Endothelial cell of umbilical vein (primary cell): Measurements from ENCODE around the gene ZC3H12A. TPM values are rescaled to one million over a fixed set of nuclear protein-coding genes. Genes with fewer than 3 reads are reported as not detected.

Experiments used
- microRNA-seq: library from miRNA; unstranded; fragments of <30 nt; microRNA quantifications from one replicate; pipeline ENCODE4 v1.2.0, GENCODE V29; 2021; ENCODE audit warnings: borderline number of aligned reads, borderline replicate concordance
- polyA plus RNA-seq, 4 experiments: library from polyadenylated mRNA; depleted of rRNA in 3 of 4; stranded (reverse) in 3 of 4; unstranded in 1 of 4; fragments of >200 nt; gene quantifications; 2 replicates each; pipeline versions ENCODE4 v1.2.1 to v1.2.3, GENCODE V29; 2011 to 2012; ENCODE audit warnings: missing spikeins in 1 of 4
- small RNA-seq: library from RNA; depleted of rRNA; stranded (forward); fragments of <200 nt; gene quantifications from one replicate; pipeline ENCODE3, GENCODE V24; 2012; ENCODE audit warnings: low replicate concordance, low read depth; ENCODE audit not compliant: insufficient read depth, insufficient read length
- total RNA-seq: library from RNA; stranded (reverse); gene quantifications from 2 replicates; pipeline ENCODE4 v1.2.3, GENCODE V29; 2021

The ZC3H12A gene
- total and polyA plus RNA-seq, 2 donors (not counting 3 experiments of a cell fraction or from before 2014, with no cell fraction given): 6.3 to 9.4 TPM

Small RNAs within 50 kb of the gene (microRNA-seq; reads per million reads assigned to microRNA genes)
- gene MIR5581 (1.5 reads per million), gene MIR6732 (1.2 reads per million)

Small RNAs within 50 kb of the gene (small RNA-seq; reads per million reads assigned to genes)
- gene MIR5581: not detected

Other genes with a start within 250 kb of the ZC3H12A start
- 50.5 and 62.5 TPM in 2 replicates for gene MEAF6, start 40.2 kb downstream of the ZC3H12A start, total RNA-seq
- gene MEAF6, start 40.2 kb downstream of the ZC3H12A start, polyA plus RNA-seq: 24.3 and 28.0 TPM in 2 replicates
- 18.4 and 19.6 TPM in 2 replicates for gene SNIP1, start 79.7 kb downstream of the ZC3H12A start, total RNA-seq
- gene SNIP1, start 79.7 kb downstream of the ZC3H12A start, polyA plus RNA-seq: 3.7 and 5.0 TPM in 2 replicates
- 6.2 and 8.1 TPM in 2 replicates for gene DNALI1, start 82.4 kb downstream of the ZC3H12A start, total RNA-seq
- gene DNALI1, start 82.4 kb downstream of the ZC3H12A start, polyA plus RNA-seq: 5.2 and 5.7 TPM in 2 replicates
- gene GNL2, start 121.4 kb downstream of the ZC3H12A start, total RNA-seq: 55.5 and 57.1 TPM in 2 replicates
- 14.2 and 18.0 TPM in 2 replicates for gene GNL2, start 121.4 kb downstream of the ZC3H12A start, polyA plus RNA-seq
- not detected in 2 replicates for gene RSPO1, start 160.3 kb downstream of the ZC3H12A start, total RNA-seq
- gene RSPO1, start 160.3 kb downstream of the ZC3H12A start, polyA plus RNA-seq: not detected in 2 replicates
- 43.7 and 45.7 TPM in 2 replicates for gene CDCA8, start 217.9 kb downstream of the ZC3H12A start, total RNA-seq
- gene CDCA8, start 217.9 kb downstream of the ZC3H12A start, polyA plus RNA-seq: 36.2 and 38.5 TPM in 2 replicates